GM18519 (cell line): Measurements from ENCODE around the gene RGS7.
"Not testable (repeated sequence)": the region's sequence is repeated elsewhere in the genome, so short reads cannot be mapped to it uniquely, and the experiment has no call there.

ENCODE experiments used
- ATAC-seq: cut with Tn5 transposase; IDR thresholded peaks from one replicate; pipeline ENCODE4 v1.9.1; 2021; ENCODE audit warnings: mild to moderate bottlenecking, moderate library complexity; ENCODE audit not compliant: unreplicated experiment, low FRiP score

RGS7 gene

DNA sequence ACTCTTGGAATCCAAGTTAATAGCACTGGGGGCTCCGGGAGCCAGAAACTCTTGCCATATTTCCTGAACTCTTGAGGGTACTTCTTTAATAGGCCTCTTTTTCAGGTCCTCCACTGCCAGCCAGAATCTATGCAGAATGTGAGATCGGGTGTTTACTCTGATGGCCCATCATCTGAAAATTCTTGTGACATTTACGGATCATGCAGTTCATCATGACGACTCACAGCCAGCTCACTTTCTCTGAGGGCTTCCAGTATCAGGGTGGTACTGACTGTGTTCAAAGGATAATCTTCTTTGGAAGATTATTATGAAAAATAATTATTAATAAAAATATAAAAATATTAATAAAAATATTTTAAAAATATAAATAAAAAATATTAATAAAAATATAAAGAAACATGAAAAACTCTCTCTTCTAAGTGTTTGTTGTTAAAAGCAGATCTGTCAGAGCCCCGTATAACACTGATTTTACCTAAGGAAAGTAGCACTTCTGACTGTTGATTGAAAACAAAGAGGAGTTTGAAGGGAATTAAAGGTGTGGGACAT, 550.7 kb downstream of the RGS7 start:
- no peak for ATAC-seq

DNA sequence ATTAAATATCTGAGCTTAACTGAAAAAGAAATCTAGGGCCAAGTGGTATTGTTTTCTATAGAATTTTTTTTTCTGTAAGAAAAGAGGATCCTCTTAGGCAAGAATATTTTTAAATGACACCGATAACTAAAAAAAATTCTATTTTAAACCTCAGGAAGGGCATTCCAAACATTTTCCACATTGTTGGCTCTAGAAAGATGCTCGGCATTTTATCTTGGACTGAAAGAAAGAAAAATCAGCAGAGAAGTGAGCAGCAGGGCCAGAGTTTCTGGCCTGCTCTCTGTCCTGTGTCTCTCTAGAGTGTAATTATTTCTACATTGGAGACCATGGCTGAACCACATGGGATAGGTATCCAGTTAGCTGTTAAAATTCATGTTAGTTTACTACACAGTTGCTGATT, 552.5 kb downstream of the RGS7 start:
- ATAC-seq = no peak

DNA sequence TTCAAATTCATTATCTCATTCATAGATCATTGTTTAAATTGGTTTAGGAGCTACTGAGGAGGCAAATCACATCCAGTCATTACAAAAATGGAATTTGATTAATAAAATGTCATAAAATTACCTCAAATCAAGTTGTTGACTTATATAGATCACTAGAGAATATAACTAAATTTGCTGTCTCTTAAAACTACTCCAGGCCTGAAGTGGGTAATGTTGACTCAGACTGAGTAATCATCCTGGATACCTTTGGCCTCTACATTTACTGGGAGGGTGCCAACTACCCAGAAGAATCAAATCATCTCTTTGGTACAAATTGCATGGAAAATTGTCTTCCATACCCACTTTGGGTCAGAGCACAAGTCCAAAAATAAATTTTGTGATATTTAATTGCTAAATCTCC, 553.9 kb downstream of the RGS7 start:
- no peak for ATAC-seq

GRCh38 chr1:240802271-240802670, 554.7 kb downstream of the RGS7 start:
- ATAC-seq = no peak

DNA sequence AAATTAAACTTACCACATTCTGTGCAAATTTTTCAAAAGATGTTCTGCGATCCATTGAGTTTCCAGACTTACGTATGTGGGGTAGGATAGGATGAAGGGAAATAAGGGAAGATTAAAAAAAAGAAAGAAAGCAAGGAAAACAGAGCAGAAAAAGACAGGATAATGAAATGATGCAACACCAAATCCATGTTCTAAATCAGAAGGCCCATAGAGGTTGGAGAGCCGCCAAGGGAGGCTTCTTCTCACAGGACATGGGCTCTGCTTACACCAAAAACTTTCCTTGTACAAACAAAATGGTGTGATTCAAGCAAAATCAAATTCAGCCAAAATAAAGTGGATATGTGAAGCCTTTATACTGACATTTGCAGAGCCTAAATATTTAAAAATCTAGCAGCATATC, 555.6 kb downstream of the RGS7 start:
- ATAC-seq = no peak

DNA sequence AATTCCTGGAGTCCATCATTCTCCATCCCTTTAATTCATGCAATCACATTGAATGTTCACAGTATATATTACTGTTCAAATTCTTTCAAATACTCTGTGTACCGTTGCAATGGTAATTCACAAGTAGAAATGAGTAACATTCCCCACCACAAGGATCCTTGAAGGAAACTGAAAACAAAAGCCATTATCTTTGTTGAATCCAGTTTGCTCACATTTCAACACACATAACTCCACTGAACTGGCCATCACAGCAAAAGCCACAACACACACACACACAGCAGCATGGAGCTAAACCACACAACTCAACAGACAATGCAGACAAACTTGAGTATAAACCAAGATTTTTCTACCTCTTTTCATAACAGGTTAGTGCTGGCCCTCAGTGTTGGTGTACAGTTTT, 556.7 kb downstream of the RGS7 start:
- ATAC-seq = no peak

DNA sequence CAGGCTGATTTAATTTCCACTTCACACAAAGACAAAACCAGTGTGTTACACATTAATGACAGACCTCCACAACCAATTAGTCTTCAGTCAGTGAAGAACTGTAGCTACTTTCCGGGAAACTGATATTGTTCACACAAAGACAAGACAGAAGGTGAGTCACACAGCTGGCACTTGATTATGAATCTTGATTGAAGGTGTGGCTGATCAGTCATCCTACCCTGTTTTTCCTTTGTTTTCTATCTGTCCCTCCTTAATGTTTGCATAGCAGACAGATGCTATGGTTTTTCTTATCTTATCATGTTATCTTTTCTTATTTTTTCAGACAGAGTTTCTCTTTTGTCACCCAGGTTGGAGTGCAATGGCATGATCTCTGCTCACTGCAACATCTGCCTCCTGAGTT, 560.0 kb downstream of the RGS7 start:
- no peak for ATAC-seq

DNA sequence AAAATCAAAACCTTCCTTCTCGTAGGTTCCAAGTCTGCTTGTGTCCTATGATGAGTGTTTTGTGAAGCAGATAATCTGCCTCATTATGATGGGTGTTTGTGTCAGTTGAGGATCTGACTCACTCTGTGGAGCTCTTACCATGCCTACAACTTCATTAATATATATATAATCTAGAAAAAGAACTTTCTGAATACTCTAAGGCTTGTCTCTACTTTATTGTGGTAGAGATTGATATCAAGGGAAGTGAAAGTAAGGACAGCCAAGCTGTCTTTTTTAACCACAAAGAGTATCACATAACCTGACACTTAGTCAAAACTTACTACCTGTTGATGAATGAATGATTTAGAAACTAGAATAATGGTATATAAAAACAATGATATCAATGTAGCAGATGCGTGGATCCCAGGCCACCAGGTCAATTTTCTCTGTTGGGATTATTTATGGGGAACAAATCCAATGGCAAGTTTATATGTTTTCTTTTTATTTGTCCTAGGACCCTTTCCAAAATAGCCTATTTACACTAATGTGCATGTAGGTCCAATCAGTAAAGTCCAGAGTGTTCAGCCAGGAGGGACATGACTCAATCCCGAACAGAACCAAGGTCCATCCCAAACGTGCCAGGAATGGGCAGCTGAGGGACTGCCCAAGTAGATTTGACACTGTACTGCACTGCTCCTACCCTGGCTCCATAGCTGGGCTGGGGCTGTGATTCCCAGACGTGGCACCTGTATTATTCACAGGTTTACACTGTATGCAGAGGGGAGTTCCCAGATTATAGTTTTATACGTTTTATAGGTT, 562.8 kb downstream of the RGS7 start:
- ATAC-seq = peak; percentile 91

GRCh38 chr1:240792915-240793529, 564.0 kb downstream of the RGS7 start:
- no peak for ATAC-seq

DNA sequence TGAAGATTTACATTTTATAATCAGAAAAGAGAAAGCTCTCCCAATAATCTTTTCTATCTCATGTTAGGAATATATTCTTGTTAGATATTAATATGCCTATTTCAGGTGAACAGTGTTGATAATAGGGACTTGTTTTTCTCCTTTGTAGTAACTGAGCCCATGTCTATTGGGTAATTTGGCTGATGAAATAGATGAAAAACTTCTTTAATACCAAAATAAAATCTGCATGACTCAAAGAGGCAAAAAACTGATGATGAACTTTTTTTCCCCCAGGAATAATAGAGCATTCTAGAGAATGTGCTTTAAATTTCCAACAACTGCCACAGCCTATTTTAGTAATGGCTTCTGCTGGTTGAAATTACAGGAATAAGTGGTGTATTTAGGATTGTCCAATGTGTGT, 566.1 kb downstream of the RGS7 start:
- ATAC-seq = no peak

DNA sequence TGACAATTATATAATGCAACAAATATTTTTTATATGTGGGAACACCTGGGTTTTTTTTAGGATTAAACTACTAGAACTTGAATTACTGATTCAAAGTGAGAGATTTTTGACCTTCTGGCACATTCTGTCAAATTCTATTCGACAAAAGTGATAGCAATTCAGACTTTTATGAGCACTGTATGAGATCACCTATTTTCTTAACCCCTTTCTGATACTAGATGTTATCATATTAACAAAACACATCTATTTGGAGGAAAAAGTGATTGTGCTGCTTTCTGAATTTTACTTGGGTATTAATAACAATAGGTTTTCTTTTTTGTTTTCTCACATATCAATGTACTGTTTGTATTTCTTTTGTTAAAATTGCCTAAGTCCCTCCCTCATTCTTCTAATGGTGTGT, 570.1 kb downstream of the RGS7 start:
- no peak for ATAC-seq

GRCh38 chr1:240784776-240785175, 572.2 kb downstream of the RGS7 start:
- no peak for ATAC-seq

GRCh38 chr1:240783728-240784137, 573.3 kb downstream of the RGS7 start:
- not testable (repeated sequence) for ATAC-seq

- ATAC-seq = no peak
These were observed 580.8 kb downstream of the RGS7 start for GRCh38 chr1:240776237-240776636.

GRCh38 chr1:240772131-240772530, 584.9 kb downstream of the RGS7 start:
- ATAC-seq = no peak

GRCh38 chr1:240771450-240771849, 585.6 kb downstream of the RGS7 start:
- no peak for ATAC-seq

DNA sequence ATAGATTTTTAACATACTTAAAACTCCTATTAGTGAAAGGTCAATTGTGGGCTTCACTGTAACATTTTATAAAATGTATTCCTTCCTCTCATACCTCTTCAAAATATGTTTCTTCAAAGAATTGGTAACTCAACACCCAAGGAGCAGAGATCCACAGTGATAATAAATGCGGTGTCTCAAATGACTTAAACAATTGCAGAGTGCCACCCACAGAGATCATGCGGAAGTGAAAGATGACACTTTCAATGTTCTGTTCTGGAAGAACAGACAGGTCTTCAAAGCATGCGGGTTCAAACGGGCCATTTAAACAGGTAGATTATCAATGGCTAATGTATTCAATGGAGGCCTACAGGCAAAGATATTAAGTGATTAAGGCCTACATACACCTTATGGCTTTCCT, 588.0 kb downstream of the RGS7 start:
- ATAC-seq = no peak

GRCh38 chr1:240766831-240767230, 590.2 kb downstream of the RGS7 start:
- ATAC-seq = no peak

GRCh38 chr1:240765732-240766363, 591.2 kb downstream of the RGS7 start:
- no peak for ATAC-seq

DNA sequence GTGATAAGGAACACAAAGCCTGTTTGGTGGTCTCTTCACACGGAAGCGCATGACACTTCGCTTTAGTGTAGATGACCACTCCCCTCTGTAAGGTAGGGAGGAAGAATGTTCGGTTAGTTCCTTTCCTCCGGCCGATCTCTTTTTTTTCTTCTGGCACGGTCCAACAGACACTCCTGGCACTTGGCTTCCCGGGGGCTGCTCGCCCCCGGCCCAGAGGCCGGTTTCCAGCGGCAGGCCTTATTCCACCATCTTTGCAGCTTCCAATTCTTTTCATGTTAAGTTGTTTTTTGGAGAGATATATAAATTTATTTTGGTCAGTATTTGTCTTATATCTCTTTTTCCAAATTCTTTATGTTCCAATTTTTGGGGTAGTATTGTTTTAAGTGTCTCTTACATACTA, 593.2 kb downstream of the RGS7 start:
- ATAC-seq = no peak

- ATAC-seq = not testable (repeated sequence)
These were observed 593.9 kb downstream of the RGS7 start for GRCh38 chr1:240763095-240763494.
